GM18520 (cell line): Measurements from ENCODE around the gene SPIN1.

Experiments
- ATAC-seq: cut with Tn5 transposase; IDR thresholded peaks from one replicate; pipeline ENCODE4 v1.9.1; 2021; ENCODE audit not compliant: unreplicated experiment

SPIN1 gene

DNA sequence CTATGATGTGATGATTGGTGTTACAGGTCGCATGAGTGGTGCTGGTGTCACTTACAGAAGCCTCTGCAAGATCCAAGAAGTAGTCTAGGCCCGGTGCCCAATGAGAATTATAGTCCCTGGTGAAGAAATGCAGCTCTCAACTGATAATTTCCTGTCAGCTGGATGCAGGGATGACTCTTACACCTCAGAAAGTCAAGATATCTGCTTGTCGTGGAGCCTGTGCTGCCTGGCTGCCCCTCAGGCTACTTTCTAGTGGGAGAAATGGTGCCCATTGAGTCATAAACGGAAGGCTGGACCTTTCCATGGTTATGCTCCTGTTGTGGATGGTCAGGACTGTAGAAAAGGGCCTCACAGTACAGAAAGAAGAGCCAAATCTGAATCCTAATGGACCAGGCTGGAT is 99.9 kb downstream of the SPIN1 start:
- ATAC-seq = no peak

- no peak for ATAC-seq
These were observed 106.9 kb downstream of the SPIN1 start for GRCh38 chr9:88494983-88495721.

GRCh38 chr9:88497224-88497623 is 109.0 kb downstream of the SPIN1 start:
- no peak for ATAC-seq

DNA sequence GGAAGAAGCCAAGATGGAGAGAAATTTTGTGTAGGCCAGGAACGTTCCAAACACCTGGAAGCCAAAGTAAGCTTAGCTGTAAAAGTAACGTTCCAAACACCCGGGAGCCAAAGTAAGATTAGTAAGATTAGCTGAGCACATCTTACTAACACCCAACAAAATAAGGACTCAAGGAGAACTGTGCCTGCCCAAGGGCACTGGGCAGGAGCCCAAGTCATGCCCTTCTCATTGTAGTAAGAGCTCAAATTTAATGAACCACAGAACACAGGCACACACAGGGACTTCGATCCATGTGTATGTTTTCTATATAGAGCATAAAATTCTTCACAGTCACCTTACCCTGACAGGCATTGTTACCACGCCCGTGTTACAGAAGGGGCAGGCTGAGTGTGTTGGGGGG is 110.6 kb downstream of the SPIN1 start:
- no peak for ATAC-seq

GRCh38 chr9:88501086-88501485 is 112.8 kb downstream of the SPIN1 start:
- ATAC-seq = no peak

DNA sequence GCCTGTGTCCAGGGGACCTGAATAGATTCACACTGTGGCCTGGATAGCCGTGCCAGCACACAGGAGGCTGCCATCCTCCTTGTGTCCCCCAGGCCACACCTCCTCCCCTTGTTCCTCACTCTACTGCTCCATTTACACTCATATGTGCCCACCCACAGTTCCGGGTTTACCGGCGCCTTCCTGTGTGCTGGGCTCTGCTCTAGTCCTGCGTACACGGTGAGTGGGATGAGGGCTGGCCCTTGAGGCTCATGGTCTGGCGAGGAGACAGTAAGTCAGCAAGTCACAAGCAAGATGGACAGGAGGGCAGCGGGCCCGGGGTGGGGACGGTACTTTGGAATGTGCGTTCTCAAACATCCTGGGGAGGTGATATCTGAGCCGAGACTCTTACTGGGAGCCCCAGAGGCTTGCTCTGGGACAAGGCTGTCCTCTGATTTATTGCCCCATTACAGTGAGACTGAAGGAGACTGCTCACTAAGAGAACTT is 114.3 kb downstream of the SPIN1 start:
- no peak for ATAC-seq

DNA sequence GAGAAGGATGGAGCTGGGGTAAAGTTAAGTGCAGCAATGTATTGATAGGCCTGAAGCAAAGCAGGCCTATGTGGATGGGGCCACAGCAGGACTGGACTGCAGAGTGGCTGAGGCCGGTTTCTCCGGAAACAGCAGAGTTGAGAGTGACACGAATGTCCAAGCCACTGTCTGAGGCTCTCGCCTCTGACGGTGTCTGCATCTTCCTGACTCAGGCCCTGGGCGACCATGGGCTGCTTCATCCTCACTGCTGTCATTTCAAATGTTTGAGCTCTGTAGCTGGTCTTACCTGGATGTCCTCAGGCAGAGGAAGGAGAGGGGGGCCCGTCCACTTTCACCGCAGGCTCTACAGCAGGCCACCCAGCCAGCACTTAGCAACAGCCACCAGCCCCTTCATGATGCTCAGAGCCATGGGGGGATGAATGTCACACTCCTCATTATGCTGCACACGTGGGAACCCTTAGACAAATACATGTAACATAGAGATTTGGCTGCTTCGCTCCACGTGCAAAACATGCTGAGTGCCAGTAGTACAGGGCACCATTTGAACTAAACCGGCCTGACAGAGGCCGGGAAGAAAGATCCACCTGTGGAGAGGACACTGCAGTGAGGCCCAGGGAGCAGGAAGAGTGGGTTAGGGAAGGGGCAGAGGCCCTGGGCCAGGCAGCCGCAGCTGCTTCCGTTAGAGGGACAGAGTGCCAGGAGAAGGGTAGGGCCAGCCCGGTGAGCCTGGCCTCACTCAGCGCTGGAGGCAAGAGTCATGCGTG is 115.0 kb downstream of the SPIN1 start:
- no peak for ATAC-seq

DNA sequence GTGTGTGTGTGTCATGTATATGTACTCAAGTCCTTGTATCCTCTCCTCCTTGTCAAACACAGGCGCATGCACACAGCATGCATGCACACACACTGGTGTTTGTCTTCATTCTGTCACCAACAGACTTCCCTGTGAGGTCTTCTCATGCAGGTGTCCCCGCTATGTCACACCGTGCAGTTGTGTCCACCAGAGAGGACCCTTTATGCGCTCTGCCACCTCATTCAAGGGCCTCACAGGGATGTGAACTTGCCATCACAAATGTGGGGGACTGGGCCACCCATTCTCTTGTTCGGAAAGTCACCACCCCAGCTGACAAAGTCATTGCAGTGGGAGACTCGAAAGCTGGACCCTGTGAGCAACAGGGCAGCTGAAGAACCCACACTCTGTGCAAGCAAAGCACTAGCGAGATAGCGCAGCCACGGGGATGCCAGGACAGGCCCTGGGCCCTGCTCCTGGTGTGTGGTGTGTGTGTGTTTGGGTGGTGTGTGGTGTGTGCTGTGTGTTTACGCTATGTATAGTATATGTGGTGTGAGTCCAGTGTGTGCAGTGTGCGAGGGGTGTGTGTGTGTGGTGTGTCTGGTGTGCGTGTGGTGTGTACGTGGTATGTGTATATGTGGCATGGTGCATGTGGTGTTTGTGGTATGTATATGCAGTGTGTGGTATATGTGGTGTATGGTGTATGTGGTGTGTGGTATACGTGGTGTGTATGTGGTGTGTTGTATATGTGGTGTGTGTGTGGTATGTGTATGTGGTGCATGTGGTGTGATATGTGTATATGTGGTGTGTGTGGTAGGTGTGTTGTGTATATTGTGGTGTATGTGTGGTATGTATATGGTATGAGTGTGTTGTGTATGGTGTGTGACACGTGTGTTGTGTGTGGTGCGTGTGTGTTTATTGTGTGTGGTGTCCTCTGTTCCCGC is 115.9 kb downstream of the SPIN1 start:
- ATAC-seq = no peak

- no peak for ATAC-seq
These were observed 120.1 kb downstream of the SPIN1 start for GRCh38 chr9:88508326-88508725.

DNA sequence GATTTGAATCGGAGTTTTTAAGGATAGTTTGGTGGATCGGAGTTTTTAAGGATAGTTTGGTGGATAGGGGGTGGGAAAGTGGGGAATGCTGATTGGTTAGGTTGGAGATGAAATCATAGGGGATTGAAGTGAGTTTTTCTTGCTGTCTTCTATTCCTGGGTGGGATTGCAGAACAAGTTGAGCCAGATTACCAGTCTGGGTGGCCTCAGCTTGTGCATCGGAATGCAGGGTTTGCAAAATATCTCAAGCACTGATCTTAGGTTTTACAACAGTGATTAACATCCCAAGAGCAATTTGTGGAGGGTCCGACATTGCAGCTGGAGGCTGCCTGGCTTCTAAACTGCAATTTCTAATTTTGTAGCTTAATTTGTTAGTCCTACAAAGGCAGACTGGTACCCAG is 123.7 kb downstream of the SPIN1 start:
- no peak for ATAC-seq

GRCh38 chr9:88514247-88514646 is 126.0 kb downstream of the SPIN1 start:
- ATAC-seq = no peak

DNA sequence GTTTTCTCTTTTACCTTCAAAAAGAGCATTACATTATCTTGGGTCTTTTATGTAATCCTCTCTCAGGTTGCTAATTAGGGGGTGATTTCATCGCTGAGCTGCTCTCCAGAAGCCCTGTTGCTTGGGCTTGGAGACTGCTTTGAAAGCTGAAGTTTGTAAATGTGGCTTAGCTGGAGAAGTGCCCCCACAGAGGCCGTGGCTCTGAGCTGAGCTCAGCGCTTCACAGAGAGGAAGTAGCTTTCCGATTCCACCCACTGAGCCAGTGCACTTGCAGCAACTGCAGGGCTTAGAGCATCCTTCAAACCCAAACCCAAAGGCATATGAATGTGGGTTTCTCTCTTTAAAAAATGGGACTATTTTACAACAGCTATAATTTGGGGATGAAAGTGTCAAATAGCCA is 133.1 kb downstream of the SPIN1 start:
- no peak for ATAC-seq

DNA sequence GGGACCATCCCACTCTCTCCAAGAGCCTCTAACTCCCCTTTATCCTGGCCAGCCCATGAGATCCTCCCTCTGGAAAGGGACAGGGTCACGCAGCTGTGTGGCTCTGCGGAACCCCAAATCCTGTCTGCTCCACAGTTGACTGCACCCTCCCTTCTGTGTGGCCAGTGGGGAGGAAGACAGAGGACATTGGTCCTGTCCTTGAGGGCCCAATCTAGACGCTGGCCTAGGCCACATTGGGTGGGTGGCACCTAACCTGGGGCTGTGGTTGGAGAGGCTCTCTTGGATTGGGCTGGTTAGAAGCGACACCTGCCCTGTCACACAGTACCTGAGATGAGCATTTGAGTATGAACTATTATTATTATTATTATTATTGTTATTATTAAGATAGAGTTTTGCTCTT is 134.1 kb downstream of the SPIN1 start:
- no peak for ATAC-seq

GRCh38 chr9:88523056-88523455 is 134.8 kb downstream of the SPIN1 start:
- no peak for ATAC-seq

GRCh38 chr9:88524911-88525310 is 136.7 kb downstream of the SPIN1 start:
- no peak for ATAC-seq

GRCh38 chr9:88527618-88528017 is 139.4 kb downstream of the SPIN1 start:
- ATAC-seq = no peak
